Measurements from ENCODE around the gene KRTAP5-8. TPM values are rescaled to one million over a fixed set of nuclear protein-coding genes. Genes with fewer than 3 reads are reported as not detected.
A peak's percentile ranks its signal among the peaks of the same experiment; 100 is the strongest.

The KRTAP5-8 gene
- total RNA-seq, 1 experiment from 2014 or later = not detected

DNA sequence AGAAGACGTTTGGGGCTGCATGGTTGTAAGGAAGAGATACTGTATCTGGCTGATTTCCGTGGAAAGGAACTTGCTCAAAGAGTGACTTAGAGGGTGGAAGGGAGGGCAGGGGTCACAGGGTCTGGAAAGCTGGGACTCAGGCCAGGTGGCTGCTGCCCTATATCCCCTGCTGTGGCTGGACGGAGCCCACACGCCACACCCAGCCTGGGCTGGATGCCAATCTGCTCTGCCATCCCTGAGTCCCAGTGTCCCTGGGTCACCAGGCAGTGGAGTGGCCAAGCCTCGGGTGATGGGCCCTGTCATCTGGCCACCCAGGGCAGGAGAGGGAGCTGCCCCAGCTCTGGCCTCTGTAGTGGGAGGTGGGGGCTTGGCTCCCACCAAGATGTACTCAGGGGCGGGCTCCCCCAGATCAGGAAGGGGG, 37.2 kb upstream of the KRTAP5-8 start:
- peak; percentile 19 for ATAC-seq
- CTCF ChIA-PET = no interaction called here
- intact Hi-C loops (cut with micrococcal nuclease) = no loop called here

DNA sequence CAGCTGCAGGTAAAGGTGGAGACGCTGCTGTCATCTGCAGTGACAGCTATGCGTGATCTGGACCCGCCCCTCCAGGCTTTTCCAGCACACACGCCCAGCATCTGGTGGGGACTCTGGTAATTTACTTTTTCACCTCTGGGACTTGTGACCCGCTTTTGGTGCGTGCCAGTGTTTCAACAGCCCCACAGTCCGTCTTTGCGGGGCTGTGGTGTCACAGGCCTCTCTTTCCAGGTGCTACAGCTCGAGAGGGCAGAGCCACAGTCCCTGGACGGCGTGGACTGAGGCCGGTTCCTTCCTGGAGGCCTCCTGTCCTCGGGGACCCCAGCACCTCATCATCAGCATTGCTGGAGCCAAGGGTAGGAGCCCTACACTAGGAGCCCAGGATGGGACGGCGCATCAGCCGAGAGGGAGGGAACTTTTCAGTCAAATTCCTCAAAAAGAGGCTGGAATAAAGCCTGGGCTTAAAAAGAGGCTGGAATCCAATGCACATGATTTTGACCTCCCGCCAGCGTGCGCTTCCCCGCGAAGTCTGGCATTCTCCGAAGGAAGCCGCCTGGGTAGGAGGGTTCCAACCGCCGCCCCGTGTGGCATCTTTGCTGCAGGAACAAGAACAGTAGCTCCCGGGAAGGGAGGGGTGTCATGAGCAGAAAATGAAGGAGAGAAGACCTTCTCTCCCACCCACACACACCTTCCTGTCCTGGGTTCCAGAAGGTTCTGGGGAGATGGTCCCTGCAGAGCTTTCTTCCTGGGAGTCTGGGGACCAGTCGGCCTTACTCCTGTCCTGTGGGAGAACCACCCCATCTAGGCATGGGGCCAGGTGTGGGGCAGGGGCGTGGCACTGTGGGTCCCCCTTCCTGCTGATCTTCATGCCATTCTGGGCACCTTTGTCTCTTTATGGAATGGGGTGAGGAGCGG, 36.5 kb upstream of the KRTAP5-8 start:
- BruUV-seq (replicated peaks) = no TSS peak
- Histone ChIP-seq H3K4me1 (ENCODE audit: insufficient read depth, low read length) (peaks cover 16% of the 10 kb centered on the region; the same call in 1 of the 2 replicates), H3K9ac (ENCODE audit: low read length) (no peak overlapping the region), H4K20me1 (ENCODE audit: low read length) (no peaks in the 10 kb centered on the region), H2AFZ (ENCODE audit: low read length) (no peak overlapping the region), H3K4me2 (ENCODE audit: low read length) (no peak overlapping the region), H3F3A (ENCODE audit: low read length, unreplicated experiment) (no peaks in the 10 kb centered on the region), H3K27me3 (ENCODE audit: low read length) (no peaks in the 10 kb centered on the region), H3K36me3 (ENCODE audit: low read depth, low read length) (peaks cover 24% of the 10 kb centered on the region), H3K9me2 (replicated peaks; ENCODE audit: low read length) (no peaks in the 10 kb centered on the region), H3K79me2 (ENCODE audit: low read length) (no peaks in the 10 kb centered on the region), H3K27ac (ENCODE audit: low read length) (no peak overlapping the region), H3K4me3 (ENCODE audit: low read length) (no peak overlapping the region), H3K9me3 (ENCODE audit: low read length) (no peaks in the 10 kb centered on the region)
- no peak for TF ChIP-seq EZH2 (IDR thresholded peaks at IDR 0.05; ENCODE audit: low read length, unreplicated experiment)
- TF ChIP-seq EZH2phosphoT487 (IDR thresholded peaks at IDR 0.05; ENCODE audit: borderline replicate concordance, low read length) = no peak
- TF ChIP-seq, protein P1, sequence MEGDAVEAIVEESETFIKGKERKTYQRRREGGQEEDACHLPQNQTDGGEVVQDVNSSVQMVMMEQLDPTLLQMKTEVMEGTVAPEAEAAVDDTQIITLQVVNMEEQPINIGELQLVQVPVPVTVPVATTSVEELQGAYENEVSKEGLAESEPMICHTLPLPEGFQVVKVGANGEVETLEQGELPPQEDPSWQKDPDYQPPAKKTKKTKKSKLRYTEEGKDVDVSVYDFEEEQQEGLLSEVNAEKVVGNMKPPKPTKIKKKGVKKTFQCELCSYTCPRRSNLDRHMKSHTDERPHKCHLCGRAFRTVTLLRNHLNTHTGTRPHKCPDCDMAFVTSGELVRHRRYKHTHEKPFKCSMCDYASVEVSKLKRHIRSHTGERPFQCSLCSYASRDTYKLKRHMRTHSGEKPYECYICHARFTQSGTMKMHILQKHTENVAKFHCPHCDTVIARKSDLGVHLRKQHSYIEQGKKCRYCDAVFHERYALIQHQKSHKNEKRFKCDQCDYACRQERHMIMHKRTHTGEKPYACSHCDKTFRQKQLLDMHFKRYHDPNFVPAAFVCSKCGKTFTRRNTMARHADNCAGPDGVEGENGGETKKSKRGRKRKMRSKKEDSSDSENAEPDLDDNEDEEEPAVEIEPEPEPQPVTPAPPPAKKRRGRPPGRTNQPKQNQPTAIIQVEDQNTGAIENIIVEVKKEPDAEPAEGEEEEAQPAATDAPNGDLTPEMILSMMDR (conservative IDR thresholded peaks at IDR 0.05; ENCODE audit: low read depth, low read length) = no peak
- POLR2A ChIA-PET (ENCODE audit: unreplicated experiment) = no interaction called here
- intact Hi-C loops (cut with micrococcal nuclease) = no loop called here
- ATAC-seq (no peak), DNase-seq (no peak)
- CTCF ChIA-PET = no interaction called here

More for the DNA sequence above, 37.2 kb upstream of the KRTAP5-8 start:
- H4K20me1 ChIP-seq (ENCODE audit: low read length) = no peaks in the 10 kb centered on the region
- no peaks in the 10 kb centered on the region for H3K27me3 ChIP-seq (ENCODE audit: low read length)
- peaks cover 30% of the 10 kb centered on the region for H3K36me3 ChIP-seq (ENCODE audit: low read depth, low read length)
- H3K9me2 ChIP-seq (replicated peaks; ENCODE audit: low read length) = no peaks in the 10 kb centered on the region
- H3F3A ChIP-seq (ENCODE audit: low read length, unreplicated experiment) = no peaks in the 10 kb centered on the region
- no peak overlapping the region for H2AFZ ChIP-seq (ENCODE audit: low read length)
- no peak overlapping the region for H3K9ac ChIP-seq (ENCODE audit: low read length)
- no peak overlapping the region for H3K4me3 ChIP-seq (ENCODE audit: low read length)
- no peaks in the 10 kb centered on the region for H3K79me2 ChIP-seq (ENCODE audit: low read length)
- DNase-seq = peak; percentile 23
- POLR2A ChIA-PET (ENCODE audit: unreplicated experiment) = no interaction called here
- no peaks in the 10 kb centered on the region for H3K9me3 ChIP-seq (ENCODE audit: low read length)
- H3K4me2 ChIP-seq (ENCODE audit: low read length) = no peak overlapping the region
- H3K4me1 ChIP-seq (ENCODE audit: insufficient read depth, low read length) = peaks cover 16% of the 10 kb centered on the region; the same call in 1 of the 2 replicates
- H3K27ac ChIP-seq (ENCODE audit: low read length) = no peak overlapping the region
- BruUV-seq (replicated peaks) = no TSS peak
- TF ChIP-seq EZH2 (IDR thresholded peaks at IDR 0.05; ENCODE audit: low read length, unreplicated experiment) (no peak), EZH2phosphoT487 (IDR thresholded peaks at IDR 0.05; ENCODE audit: borderline replicate concordance, low read length) (no peak)
- TF ChIP-seq, protein P1 (conservative IDR thresholded peaks at IDR 0.05; ENCODE audit: low read depth, low read length) = no peak

DNA sequence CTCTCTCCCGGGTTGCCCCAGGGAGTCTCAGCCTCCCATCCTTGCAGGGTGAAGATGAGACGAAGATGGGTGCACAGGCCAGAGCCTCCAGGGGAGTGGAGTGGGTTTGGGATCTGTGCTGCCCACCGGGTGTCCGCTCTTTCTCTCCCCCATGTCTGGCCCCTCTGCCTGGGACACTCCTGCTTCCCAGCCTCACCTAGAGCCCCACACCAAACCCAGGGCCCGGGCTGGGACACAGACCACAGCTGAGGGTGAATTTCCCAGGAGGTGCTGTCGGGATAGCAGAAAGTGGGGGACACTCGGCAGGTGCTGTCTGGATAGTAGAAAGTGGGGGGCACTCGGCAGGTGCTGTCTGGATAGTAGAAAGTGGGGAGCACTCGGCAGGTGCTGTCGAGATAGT, 35.8 kb upstream of the KRTAP5-8 start:
- peaks cover 16% of the 10 kb centered on the region; the same call in 1 of the 2 replicates for H3K4me1 ChIP-seq (ENCODE audit: insufficient read depth, low read length)
- no peak for DNase-seq
- no TSS peak for BruUV-seq (replicated peaks)
- intact Hi-C loops (cut with micrococcal nuclease) = no loop called here
- ChIA-PET CTCF (no interaction called here), POLR2A (ENCODE audit: unreplicated experiment) (no interaction called here)
- no peaks in the 10 kb centered on the region for H4K20me1 ChIP-seq (ENCODE audit: low read length)
- H3K9ac ChIP-seq (ENCODE audit: low read length) = no peak overlapping the region
- no peak overlapping the region for H2AFZ ChIP-seq (ENCODE audit: low read length)
- no peak for ATAC-seq
- H3F3A ChIP-seq (ENCODE audit: low read length, unreplicated experiment) = no peaks in the 10 kb centered on the region
- no peak overlapping the region for H3K27ac ChIP-seq (ENCODE audit: low read length)
- H3K36me3 ChIP-seq (ENCODE audit: low read depth, low read length) = peaks cover 23% of the 10 kb centered on the region
- no peaks in the 10 kb centered on the region for H3K79me2 ChIP-seq (ENCODE audit: low read length)
- H3K4me3 ChIP-seq (ENCODE audit: low read length) = no peak overlapping the region
- H3K27me3 ChIP-seq (ENCODE audit: low read length) = no peaks in the 10 kb centered on the region
- TF ChIP-seq EZH2phosphoT487 (IDR thresholded peaks at IDR 0.05; ENCODE audit: borderline replicate concordance, low read length) = no peak
- TF ChIP-seq, protein P1 (conservative IDR thresholded peaks at IDR 0.05; ENCODE audit: low read depth, low read length) = no peak
- no peak for TF ChIP-seq EZH2 (IDR thresholded peaks at IDR 0.05; ENCODE audit: low read length, unreplicated experiment)
- H3K4me2 ChIP-seq (ENCODE audit: low read length) = no peak overlapping the region
- H3K9me2 ChIP-seq (replicated peaks; ENCODE audit: low read length) = no peaks in the 10 kb centered on the region
- no peaks in the 10 kb centered on the region for H3K9me3 ChIP-seq (ENCODE audit: low read length)
